CD4-positive, CD25-positive, alpha-beta regulatory T cell (primary cell): Measurements from ENCODE around the gene SFXN5. TPM values are rescaled to one million over a fixed set of nuclear protein-coding genes. Genes with fewer than 3 reads are reported as not detected.
"Not testable (repeated sequence)": the region's sequence is repeated elsewhere in the genome, so short reads cannot be mapped to it uniquely, and the experiment has no call there.

ENCODE experiments used
- ATAC-seq, 2 donors: fragments of 150-1000 bp; cut with Tn5 transposase; one replicate each; pipeline ENCODE4 v1.10.0; 2021; ENCODE audit warnings: low read depth in 2 of 2, moderate number of reproducible peaks in 2 of 2, moderate library complexity in 1 of 2
- DNase-seq, 3 donors: peaks; one replicate each; pipeline versions ENCODE4 v3.0.0 to v3.0.0-alpha.2; 2012 to 2022; ENCODE audit warnings: mixed read lengths in 1 of 3
- H3K27ac ChIP-seq: one replicate; pipeline ENCODE4 v1.7.0; 2013; ENCODE audit warnings: mild to moderate bottlenecking, low read length; ENCODE audit not compliant: insufficient read depth, poor library complexity, severe bottlenecking
- H3K27me3 ChIP-seq: one replicate; pipeline ENCODE4 v1.7.0; 2013; ENCODE audit warnings: low read length; ENCODE audit not compliant: control insufficient read depth, insufficient read depth
- H3K36me3 ChIP-seq: one replicate; pipeline ENCODE4 v1.7.0; 2013; ENCODE audit warnings: mild to moderate bottlenecking, low read length, moderate library complexity; ENCODE audit not compliant: control insufficient read depth, insufficient read depth
- H3K4me1 ChIP-seq: 2 replicates; pipeline ENCODE4 v1.7.0; 2013; ENCODE audit warnings: mild to moderate bottlenecking, low read length; ENCODE audit not compliant: insufficient read depth, control insufficient read depth, poor library complexity, severe bottlenecking
- H3K4me3 ChIP-seq: one replicate; pipeline ENCODE4 v1.7.0; 2013; ENCODE audit warnings: low read depth, mild to moderate bottlenecking, low read length, moderate library complexity
- H3K9me3 ChIP-seq, 2 experiments: 1 replicate in 1 of 2; 2 replicates in 1 of 2; pipeline ENCODE4 v1.7.0; 2013; ENCODE audit warnings: low read length in 2 of 2, mild to moderate bottlenecking in 1 of 2, moderate library complexity in 1 of 2; ENCODE audit not compliant: control insufficient read depth in 2 of 2
- H3K27ac Mint-ChIP-seq, 3 donors: one replicate each; pipeline ENCODE4 v1.8.0; 2020 to 2022; ENCODE audit warnings: mild to moderate bottlenecking in 3 of 3, mixed read lengths in 3 of 3, moderate library complexity in 2 of 3
- H3K27me3 Mint-ChIP-seq: one replicate; pipeline ENCODE4 v1.8.0; 2022; ENCODE audit warnings: mild to moderate bottlenecking, mixed read lengths
- H3K36me3 Mint-ChIP-seq: one replicate; pipeline ENCODE4 v1.8.0; 2020; ENCODE audit warnings: mixed read lengths
- H3K4me1 Mint-ChIP-seq, 4 donors: one replicate each; pipeline ENCODE4 v1.8.0; 2020 to 2022; ENCODE audit warnings: mixed read lengths in 4 of 4, mild to moderate bottlenecking in 1 of 4
- H3K4me3 Mint-ChIP-seq, 4 donors: one replicate each; pipeline ENCODE4 v1.8.0; 2020 to 2022; ENCODE audit warnings: mild to moderate bottlenecking in 4 of 4, mixed read lengths in 4 of 4, moderate library complexity in 3 of 4
- H3K9me3 Mint-ChIP-seq, 7 donors: one replicate each; pipeline ENCODE4 v1.8.0; 2020 to 2022; ENCODE audit warnings: mixed read lengths in 7 of 7, mild to moderate bottlenecking in 3 of 7, moderate library complexity in 2 of 7
- polyA plus RNA-seq, 4 donors: library from polyadenylated mRNA; unstranded; fragments of 300-500 nt; fragmentation: Illumina TruSeq; gene quantifications; one replicate each; pipeline ENCODE4 v1.2.3, GENCODE V29; 2021
- total RNA-seq: library from RNA; stranded (reverse); gene quantifications from one replicate; pipeline ENCODE4 v1.2.3, GENCODE V29; 2022

Gene SFXN5
- total and polyA plus RNA-seq, 5 donors from 2014 or later = 1.0 to 8.0 (median 1.9) TPM

- not testable (repeated sequence) for H3K9me3 Mint-ChIP-seq, H3K27me3 ChIP-seq, DNase-seq, H3K36me3 ChIP-seq, H3K4me1 ChIP-seq, H3K36me3 Mint-ChIP-seq, H3K27ac Mint-ChIP-seq, H3K9me3 ChIP-seq, H3K4me3 Mint-ChIP-seq, H3K4me3 ChIP-seq, H3K27me3 Mint-ChIP-seq, H3K27ac ChIP-seq, ATAC-seq
- H3K4me1 Mint-ChIP-seq = peaks cover 5 to 28% (median 18%) of the 10 kb centered on the region in 4 donors
Observed at GRCh38 chr2:73093601-73094218, 22.2 kb upstream of the SFXN5 start.

DNA sequence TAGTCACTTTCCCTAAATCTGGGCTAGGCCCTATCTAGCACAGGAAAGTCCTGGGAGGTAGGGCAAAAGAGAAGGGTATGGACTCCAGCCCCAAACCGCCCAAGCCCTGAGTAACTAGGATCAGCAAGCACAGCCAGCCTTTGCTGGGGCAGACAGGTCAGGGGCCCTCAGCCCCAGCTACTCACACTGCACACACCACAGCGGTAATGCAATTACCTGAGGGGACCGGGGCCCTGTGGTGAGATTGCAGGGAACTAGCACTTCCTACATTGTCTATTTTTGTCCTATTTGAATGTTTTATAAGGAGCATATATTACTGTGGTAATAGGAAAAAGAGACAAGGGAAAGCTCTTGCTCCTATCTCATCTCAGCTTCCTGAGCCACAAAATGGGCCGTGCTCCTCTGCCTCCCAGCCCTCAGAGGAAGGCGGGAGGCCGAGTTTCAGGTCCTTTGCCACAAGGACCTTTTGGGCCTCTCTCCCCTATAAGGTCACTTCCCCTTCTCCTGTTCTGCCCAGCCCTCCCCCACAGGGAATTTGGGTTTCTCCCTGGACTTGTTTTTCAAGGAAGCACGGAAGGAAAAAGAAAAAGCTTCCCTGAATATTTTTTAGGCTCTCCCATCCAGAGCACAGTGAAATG lies 20.8 kb upstream of the SFXN5 start:
- Mint-ChIP-seq H3K9me3 (no peaks in the 10 kb centered on the region), H3K27ac (peak overlapping the region in 1 of 3 donors; percentile 56), H3K4me3 (no peak overlapping the region), H3K4me1 (peaks cover 5 to 25% (median 15%) of the 10 kb centered on the region in 4 donors), H3K27me3 (no peaks in the 10 kb centered on the region), H3K36me3 (peaks cover 7% of the 10 kb centered on the region)
- no peak overlapping the region for H3K4me3 ChIP-seq
- H3K27me3 ChIP-seq = no peaks in the 10 kb centered on the region
- no peaks in the 10 kb centered on the region for H3K4me1 ChIP-seq
- ATAC-seq = no peak
- DNase-seq = no peak
- no peaks in the 10 kb centered on the region for H3K9me3 ChIP-seq
- no peaks in the 10 kb centered on the region for H3K36me3 ChIP-seq
- no peak overlapping the region for H3K27ac ChIP-seq

DNA sequence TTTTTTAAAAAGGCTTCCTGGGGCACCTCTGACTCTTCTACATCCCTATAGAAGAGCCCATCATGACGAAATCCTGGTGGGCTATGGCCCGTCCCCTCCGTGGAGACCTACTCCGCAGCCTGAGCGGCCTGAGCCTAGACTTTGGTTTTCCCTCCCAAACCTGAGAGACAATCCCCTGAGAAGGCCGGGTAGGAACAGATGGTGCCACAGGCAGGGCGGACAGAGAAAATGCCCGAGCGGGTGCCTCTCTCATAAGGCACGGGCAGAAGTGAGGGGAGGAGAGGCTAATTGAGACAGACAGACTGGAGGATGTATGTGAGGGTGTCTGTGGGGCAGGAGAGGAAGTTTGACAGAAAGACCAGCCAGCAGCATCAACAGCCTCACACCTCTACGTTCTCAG lies 20.2 kb upstream of the SFXN5 start:
- ATAC-seq = no peak
- Mint-ChIP-seq H3K27ac (peak overlapping the region in 1 of 3 donors; percentile 56), H3K4me3 (no peak overlapping the region), H3K9me3 (no peaks in the 10 kb centered on the region), H3K4me1 (peaks cover 5 to 25% (median 13%) of the 10 kb centered on the region in 4 donors), H3K27me3 (no peaks in the 10 kb centered on the region), H3K36me3 (peaks cover 12% of the 10 kb centered on the region)
- DNase-seq = no peak
- Histone ChIP-seq H3K4me3 (no peak overlapping the region), H3K27ac (no peak overlapping the region), H3K4me1 (no peaks in the 10 kb centered on the region), H3K27me3 (no peaks in the 10 kb centered on the region), H3K36me3 (no peaks in the 10 kb centered on the region), H3K9me3 (no peaks in the 10 kb centered on the region)

- Mint-ChIP-seq H3K27ac (peak overlapping the region in 1 of 3 donors; percentile 56), H3K4me3 (no peak overlapping the region), H3K4me1 (peaks cover 0 to 20% (median 11%) of the 10 kb centered on the region in 4 donors), H3K27me3 (no peaks in the 10 kb centered on the region), H3K36me3 (peaks cover 12% of the 10 kb centered on the region), H3K9me3 (no peaks in the 10 kb centered on the region)
- no peak for DNase-seq
- ATAC-seq = no peak
- H3K27ac ChIP-seq = no peak overlapping the region
- H3K4me3 ChIP-seq = no peak overlapping the region
- H3K36me3 ChIP-seq = no peaks in the 10 kb centered on the region
- H3K27me3 ChIP-seq = no peaks in the 10 kb centered on the region
- no peaks in the 10 kb centered on the region for H3K4me1 ChIP-seq
- no peaks in the 10 kb centered on the region for H3K9me3 ChIP-seq
Observed at GRCh38 chr2:73091164-73091563, 19.7 kb upstream of the SFXN5 start.

DNA sequence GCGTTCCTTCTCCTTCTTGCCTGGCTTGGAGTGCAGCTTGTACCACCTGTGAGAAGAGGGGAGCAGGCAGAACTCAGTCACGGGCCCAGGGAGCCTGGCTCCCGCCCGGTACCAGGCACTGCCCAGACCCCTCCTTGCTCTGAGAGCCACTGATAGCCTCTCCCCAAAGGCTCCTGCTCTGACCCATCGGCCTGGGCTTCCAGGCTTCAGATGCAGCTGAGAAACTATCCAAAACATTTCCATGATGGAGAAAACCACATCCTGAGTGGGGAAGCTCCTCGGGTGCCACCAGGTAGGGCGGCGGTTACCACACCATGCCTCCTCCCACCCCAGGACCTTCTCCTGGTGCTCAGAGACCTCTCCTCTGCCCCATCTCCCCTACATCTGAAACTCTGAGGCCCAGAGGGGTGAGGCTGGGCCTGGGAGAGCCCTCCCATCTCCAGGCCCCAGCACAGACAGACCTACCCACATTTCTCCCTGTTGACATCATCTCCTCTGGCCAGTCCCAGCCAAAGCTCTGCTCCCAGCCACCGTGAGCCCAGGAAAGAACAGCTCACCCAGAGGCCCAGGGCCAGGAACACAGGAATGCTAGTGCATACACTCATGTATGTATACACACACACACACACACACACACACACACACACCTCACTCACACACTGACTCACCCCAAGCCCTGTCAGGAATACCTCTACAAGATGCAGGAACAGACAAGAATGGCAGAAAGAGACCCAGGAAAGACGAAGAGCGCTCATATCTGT lies 17.9 kb upstream of the SFXN5 start:
- Histone ChIP-seq H3K4me3 (no peak overlapping the region), H3K36me3 (no peaks in the 10 kb centered on the region), H3K27me3 (no peaks in the 10 kb centered on the region), H3K27ac (no peak overlapping the region), H3K4me1 (no peaks in the 10 kb centered on the region), H3K9me3 (no peaks in the 10 kb centered on the region)
- no peaks in the 10 kb centered on the region for H3K9me3 Mint-ChIP-seq
- H3K4me1 Mint-ChIP-seq = peaks cover 0 to 26% (median 13%) of the 10 kb centered on the region in 4 donors
- peak overlapping the region in 2 of 3 donors; percentile 5 to 81 for H3K27ac Mint-ChIP-seq
- no peak for ATAC-seq
- peaks cover 12% of the 10 kb centered on the region for H3K36me3 Mint-ChIP-seq
- no peaks in the 10 kb centered on the region for H3K27me3 Mint-ChIP-seq
- DNase-seq = no peak
- no peak overlapping the region for H3K4me3 Mint-ChIP-seq

DNA sequence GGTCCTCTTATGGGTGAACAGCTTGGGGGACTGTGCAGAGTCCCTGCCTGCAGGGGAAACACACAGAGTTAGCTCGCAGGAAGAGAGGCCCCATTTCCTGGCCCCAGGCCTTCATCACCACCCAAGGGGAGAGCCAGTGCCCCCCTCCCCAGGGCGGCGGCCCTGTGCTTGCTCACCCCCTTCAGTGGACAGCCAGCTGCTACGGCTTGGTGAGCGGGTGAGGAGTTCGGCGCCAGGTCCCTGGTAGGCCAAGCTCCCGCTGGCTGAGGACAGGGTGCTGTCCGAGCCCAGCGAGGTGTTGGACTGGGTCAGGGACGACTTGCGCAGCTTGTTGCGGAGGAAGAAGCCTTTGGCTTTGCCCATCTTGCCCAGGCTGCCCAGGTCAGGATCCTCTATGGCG lies 17.2 kb upstream of the SFXN5 start:
- no peaks in the 10 kb centered on the region for H3K27me3 Mint-ChIP-seq
- Histone ChIP-seq H3K4me3 (no peak overlapping the region), H3K9me3 (no peaks in the 10 kb centered on the region), H3K4me1 (no peaks in the 10 kb centered on the region), H3K36me3 (no peaks in the 10 kb centered on the region), H3K27me3 (no peaks in the 10 kb centered on the region), H3K27ac (no peak overlapping the region)
- ATAC-seq (no peak), DNase-seq (no peak)
- no peak overlapping the region for H3K27ac Mint-ChIP-seq
- no peaks in the 10 kb centered on the region for H3K9me3 Mint-ChIP-seq
- H3K4me1 Mint-ChIP-seq = peaks cover 0 to 20% (median 11%) of the 10 kb centered on the region in 4 donors
- H3K4me3 Mint-ChIP-seq = no peak overlapping the region
- H3K36me3 Mint-ChIP-seq = peaks cover 16% of the 10 kb centered on the region

GRCh38 chr2:73088211-73088610 lies 16.7 kb upstream of the SFXN5 start:
- no peak overlapping the region for H3K4me3 ChIP-seq
- Mint-ChIP-seq H3K4me1 (peaks cover 0 to 20% (median 11%) of the 10 kb centered on the region in 4 donors), H3K36me3 (peaks cover 16% of the 10 kb centered on the region), H3K9me3 (no peaks in the 10 kb centered on the region), H3K27ac (no peak overlapping the region), H3K4me3 (no peak overlapping the region), H3K27me3 (no peaks in the 10 kb centered on the region)
- H3K27me3 ChIP-seq = no peaks in the 10 kb centered on the region
- ATAC-seq = no peak
- H3K9me3 ChIP-seq = no peaks in the 10 kb centered on the region
- H3K27ac ChIP-seq = no peak overlapping the region
- H3K4me1 ChIP-seq = no peaks in the 10 kb centered on the region
- H3K36me3 ChIP-seq = no peaks in the 10 kb centered on the region
- no peak for DNase-seq
